Stimulated activated naive B cell treated with anti-CD40 and anti-IgM and Interleukin-4, amounts not matched to agents 10 μg/mL and 1 μg/mL and 100 μg/mL, for 72 hours (primary cell): ENCODE data around the gene CACNA1C.
"Not testable (repeated sequence)": the region's sequence is repeated elsewhere in the genome, so short reads cannot be mapped to it uniquely, and the experiment has no call there.

ENCODE experiments used
- ATAC-seq, 2 donors: fragments of 150-1000 bp; cut with Tn5 transposase; replicated peaks; 2 replicates each; pipeline ENCODE4 v1.10.0; 2021; ENCODE audit warnings: moderate library complexity in 1 of 2
- DNase-seq: peaks from one replicate; pipeline ENCODE4 v3.0.0; 2021
- H3K27ac Mint-ChIP-seq: one replicate; pipeline ENCODE4 v1.8.0; 2022; ENCODE audit warnings: mild to moderate bottlenecking, mixed read lengths
- H3K27me3 Mint-ChIP-seq, 2 donors: one replicate each; pipeline ENCODE4 v1.8.0; 2022; ENCODE audit warnings: mixed read lengths in 2 of 2
- H3K36me3 Mint-ChIP-seq, 2 donors: one replicate each; pipeline ENCODE4 v1.8.0; 2022; ENCODE audit warnings: mixed read lengths in 2 of 2, mild to moderate bottlenecking in 1 of 2
- H3K4me1 Mint-ChIP-seq, 2 donors: one replicate each; pipeline ENCODE4 v1.8.0; 2022; ENCODE audit warnings: mixed read lengths in 2 of 2, mild to moderate bottlenecking in 1 of 2
- H3K4me3 Mint-ChIP-seq, 2 donors: one replicate each; pipeline ENCODE4 v1.8.0; 2022; ENCODE audit warnings: mild to moderate bottlenecking in 2 of 2, mixed read lengths in 2 of 2, moderate library complexity in 1 of 2
- H3K9me3 Mint-ChIP-seq, 2 donors: one replicate each; pipeline ENCODE4 v1.8.0; 2022; ENCODE audit warnings: mixed read lengths in 2 of 2, mild to moderate bottlenecking in 1 of 2

The CACNA1C gene

GRCh38 chr12:2732290-2732689 is 679.5 kb downstream of the CACNA1C start:
- Mint-ChIP-seq H3K4me1 (peaks cover 5 to 14% of the 10 kb centered on the region in 2 donors), H3K27ac (no peak overlapping the region), H3K36me3 (no peaks in the 10 kb centered on the region), H3K9me3 (no peaks in the 10 kb centered on the region), H3K27me3 (peaks cover 26 to 34% of the 10 kb centered on the region in 2 donors), H3K4me3 (no peak overlapping the region)
- ATAC-seq, result no peak
- no peak for DNase-seq

- no peak overlapping the region for H3K27ac Mint-ChIP-seq
- H3K4me3 Mint-ChIP-seq, result no peak overlapping the region
- no peak for DNase-seq
Observed at GRCh38 chr12:2733493-2734355, 680.9 kb downstream of the CACNA1C start.

GRCh38 chr12:2735432-2735831 is 682.6 kb downstream of the CACNA1C start:
- ATAC-seq (no peak), DNase-seq (no peak)
- H3K4me1 Mint-ChIP-seq, result peaks cover 5 to 14% of the 10 kb centered on the region in 2 donors
- H3K4me3 Mint-ChIP-seq, result no peak overlapping the region
- peaks cover 31 to 34% of the 10 kb centered on the region in 2 donors for H3K27me3 Mint-ChIP-seq
- H3K9me3 Mint-ChIP-seq, result no peaks in the 10 kb centered on the region
- no peaks in the 10 kb centered on the region for H3K36me3 Mint-ChIP-seq
- H3K27ac Mint-ChIP-seq, result no peak overlapping the region

More at GRCh38 chr12:2733493-2734355, 680.9 kb downstream of the CACNA1C start:
- no peak for ATAC-seq
- H3K36me3 Mint-ChIP-seq, result no peaks in the 10 kb centered on the region
- peaks cover 5 to 14% of the 10 kb centered on the region in 2 donors for H3K4me1 Mint-ChIP-seq
- H3K27me3 Mint-ChIP-seq, result peaks cover 26 to 34% of the 10 kb centered on the region in 2 donors
- H3K9me3 Mint-ChIP-seq, result no peaks in the 10 kb centered on the region

GRCh38 chr12:2737656-2738241 is 685.0 kb downstream of the CACNA1C start:
- Mint-ChIP-seq H3K4me3 (no peak overlapping the region), H3K4me1 (peaks cover 2 to 7% of the 10 kb centered on the region in 2 donors), H3K27ac (no peak overlapping the region), H3K9me3 (no peaks in the 10 kb centered on the region), H3K36me3 (no peaks in the 10 kb centered on the region), H3K27me3 (peaks cover 19 to 22% of the 10 kb centered on the region in 2 donors)
- ATAC-seq, result no peak
- DNase-seq, result no peak

GRCh38 chr12:2739069-2739468 is 686.3 kb downstream of the CACNA1C start:
- H3K36me3 Mint-ChIP-seq, result no peaks in the 10 kb centered on the region
- no peaks in the 10 kb centered on the region for H3K9me3 Mint-ChIP-seq
- H3K4me3 Mint-ChIP-seq, result no peak overlapping the region
- no peak for DNase-seq
- H3K4me1 Mint-ChIP-seq, result no peaks in the 10 kb centered on the region
- H3K27ac Mint-ChIP-seq, result no peak overlapping the region
- ATAC-seq, result no peak
- peaks cover 12% of the 10 kb centered on the region in 2 donors for H3K27me3 Mint-ChIP-seq

- DNase-seq, result no peak
- no peaks in the 10 kb centered on the region for H3K36me3 Mint-ChIP-seq
- H3K27ac Mint-ChIP-seq, result no peak overlapping the region
- H3K27me3 Mint-ChIP-seq, result peaks cover 5 to 7% of the 10 kb centered on the region in 2 donors
- H3K9me3 Mint-ChIP-seq, result no peaks in the 10 kb centered on the region
- no peak overlapping the region for H3K4me3 Mint-ChIP-seq
- H3K4me1 Mint-ChIP-seq, result no peaks in the 10 kb centered on the region
- ATAC-seq, result no peak
Observed at GRCh38 chr12:2739832-2740641, 687.2 kb downstream of the CACNA1C start.

GRCh38 chr12:2742037-2742436 is 689.2 kb downstream of the CACNA1C start:
- not testable (repeated sequence) for ATAC-seq, H3K4me3 Mint-ChIP-seq, H3K27ac Mint-ChIP-seq, H3K4me1 Mint-ChIP-seq, H3K36me3 Mint-ChIP-seq, DNase-seq, H3K9me3 Mint-ChIP-seq
- H3K27me3 Mint-ChIP-seq, result peaks cover 4 to 13% of the 10 kb centered on the region in 2 donors

GRCh38 chr12:2743478-2743877 is 690.7 kb downstream of the CACNA1C start:
- Mint-ChIP-seq H3K4me1 (no peaks in the 10 kb centered on the region), H3K27ac (no peak overlapping the region), H3K36me3 (no peaks in the 10 kb centered on the region), H3K9me3 (peaks cover 0 to 2% of the 10 kb centered on the region in 2 donors), H3K27me3 (peaks cover 12 to 28% of the 10 kb centered on the region in 2 donors), H3K4me3 (no peak overlapping the region)
- ATAC-seq (no peak), DNase-seq (no peak)

GRCh38 chr12:2745655-2746054 is 692.9 kb downstream of the CACNA1C start:
- H3K4me1 Mint-ChIP-seq, result no peaks in the 10 kb centered on the region
- no peak overlapping the region for H3K4me3 Mint-ChIP-seq
- no peaks in the 10 kb centered on the region for H3K36me3 Mint-ChIP-seq
- H3K27ac Mint-ChIP-seq, result no peak overlapping the region
- H3K9me3 Mint-ChIP-seq, result peaks cover 0 to 2% of the 10 kb centered on the region in 2 donors
- peaks cover 13 to 25% of the 10 kb centered on the region in 2 donors for H3K27me3 Mint-ChIP-seq
- DNase-seq (no peak), ATAC-seq (no peak)
